ENCODE measurements around the gene OSTF1.

Gene OSTF1

DNA sequence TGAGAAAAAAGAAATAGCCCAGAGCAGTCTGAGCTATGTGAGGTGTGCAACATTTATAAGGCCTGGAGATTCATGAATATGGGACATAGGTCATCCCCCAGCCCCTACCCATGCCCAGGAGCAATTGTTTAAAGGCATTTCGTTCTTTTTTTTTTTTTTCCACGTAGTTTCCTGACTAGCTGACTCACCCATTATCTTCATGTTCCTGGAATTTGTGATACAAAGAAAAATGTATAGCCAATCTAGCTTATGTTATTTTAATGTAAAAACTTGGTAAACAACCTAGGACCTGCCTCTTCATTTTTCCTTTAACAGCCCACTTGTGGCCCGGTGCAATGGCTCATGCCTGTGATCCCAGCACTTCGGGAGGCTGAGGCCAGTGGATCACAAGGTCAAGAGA is 81.3 kb downstream of the OSTF1 start:
- no peak for DNase-seq

DNA sequence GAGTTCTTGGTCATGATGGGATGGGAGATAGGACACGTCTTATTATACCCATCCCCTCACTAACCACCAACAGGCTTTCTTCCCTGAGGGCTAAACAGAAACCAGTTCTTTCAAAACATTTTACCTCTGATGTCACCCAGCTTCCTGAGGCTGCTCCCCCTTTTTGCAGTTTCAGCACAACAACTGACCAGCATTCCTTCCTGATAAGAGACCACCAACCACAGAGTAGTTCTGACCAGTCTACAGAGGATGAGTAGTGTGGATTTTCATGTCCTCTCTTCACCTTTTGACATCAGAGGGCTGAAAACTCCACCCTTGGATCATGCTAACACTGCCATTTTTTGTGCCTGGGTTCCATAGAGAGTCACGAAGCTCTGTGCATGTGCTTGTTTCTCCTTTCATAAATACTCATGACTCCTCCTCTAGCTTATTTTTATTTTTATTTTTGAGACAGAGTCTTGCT is 82.6 kb downstream of the OSTF1 start:
- DNase-seq: no peak

DNA sequence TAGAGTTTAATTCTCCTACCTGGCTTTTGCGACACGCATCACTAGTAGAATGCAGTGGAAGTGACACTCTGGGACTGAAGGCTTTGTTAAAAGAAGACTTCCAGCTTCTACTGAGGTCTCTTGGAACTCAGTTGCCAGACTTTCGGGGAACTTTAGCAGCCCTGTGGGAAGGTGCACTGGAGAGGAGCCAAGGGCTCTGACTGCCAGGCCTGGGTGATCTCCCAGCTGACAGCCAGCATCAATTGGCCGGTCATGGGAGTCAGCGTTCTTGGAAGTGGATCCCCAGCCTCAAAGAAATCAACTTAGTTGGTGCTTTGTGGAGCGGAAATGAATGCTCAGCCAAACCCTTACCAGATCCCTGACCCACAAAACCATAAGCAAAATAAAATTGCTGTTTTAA is 87.1 kb downstream of the OSTF1 start:
- DNase-seq: no peak

DNA sequence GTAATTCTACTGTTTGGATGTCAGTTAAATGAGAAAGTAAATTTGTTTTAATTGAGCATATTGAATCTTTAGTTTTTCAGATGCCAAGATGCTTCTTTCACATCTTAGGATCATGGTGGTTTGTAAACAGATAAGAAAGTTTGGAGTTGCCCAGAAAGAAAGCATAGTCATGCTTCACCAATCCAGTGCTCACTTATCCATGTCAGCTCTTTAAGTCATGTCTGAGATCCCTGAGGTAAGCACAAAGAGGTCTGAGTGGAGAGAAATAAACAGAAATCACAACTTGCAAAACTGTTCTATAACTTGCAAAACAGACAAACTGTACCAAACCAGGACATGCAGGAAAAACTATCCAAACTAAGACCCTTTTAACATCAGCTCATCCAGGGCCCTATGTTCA is 87.7 kb downstream of the OSTF1 start:
- no peak for DNase-seq

- no peak for DNase-seq
These were observed 93.4 kb downstream of the OSTF1 start for GRCh38 chr9:75181750-75182149.

GRCh38 chr9:75183306-75183705 is 95.0 kb downstream of the OSTF1 start:
- no peak for DNase-seq

- no peak for DNase-seq
These were observed 96.2 kb downstream of the OSTF1 start for GRCh38 chr9:75184471-75184870.

GRCh38 chr9:75185585-75186170 is 97.4 kb downstream of the OSTF1 start:
- DNase-seq: no peak

GRCh38 chr9:75186767-75187380 is 98.6 kb downstream of the OSTF1 start:
- no peak for DNase-seq

DNA sequence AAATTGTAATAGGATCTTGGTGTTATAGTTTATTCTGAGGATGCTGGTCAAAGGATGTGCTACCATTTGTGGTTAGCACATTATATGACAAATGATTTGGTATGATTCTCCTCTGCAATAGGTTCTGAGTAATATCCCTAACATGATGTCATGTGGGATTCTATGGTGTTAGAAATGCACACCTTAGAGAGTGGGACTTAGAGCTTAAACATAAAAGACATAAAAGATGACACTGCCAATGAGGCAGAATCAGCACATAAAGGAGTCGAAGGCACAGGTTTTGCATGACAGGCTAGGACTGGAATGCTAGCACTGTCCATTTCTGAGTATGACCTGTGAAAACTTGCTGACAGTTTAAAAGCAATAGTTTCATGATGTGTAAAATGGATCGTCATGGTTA is 100.4 kb downstream of the OSTF1 start:
- DNase-seq: no peak

GRCh38 chr9:75190762-75191161 is 102.4 kb downstream of the OSTF1 start:
- no peak for DNase-seq

Data from GOT3 (cell line).